ENCODE results near the gene RASGRP2.

The RASGRP2 gene

GRCh38 chr11:64770120-64770519 is 26.2 kb upstream of the RASGRP2 start:
- no peak for DNase-seq

- no peak for DNase-seq
Measured at GRCh38 chr11:64769283-64769682, 25.3 kb upstream of the RASGRP2 start.

GRCh38 chr11:64768300-64768694 is 24.4 kb upstream of the RASGRP2 start:
- DNase-seq: no peak

GRCh38 chr11:64767344-64768299 is 23.7 kb upstream of the RASGRP2 start:
- peak in 1 of 2 donors; percentile 4 for DNase-seq

- DNase-seq: no peak
Measured at GRCh38 chr11:64766881-64767280, 22.9 kb upstream of the RASGRP2 start.

- no peak for DNase-seq
Measured at GRCh38 chr11:64765851-64766665, 22.1 kb upstream of the RASGRP2 start.

GRCh38 chr11:64765291-64765850 is 21.4 kb upstream of the RASGRP2 start:
- DNase-seq: no peak

- no peak for DNase-seq
Measured at GRCh38 chr11:64764753-64765152, 20.8 kb upstream of the RASGRP2 start.

GRCh38 chr11:64764040-64764611 is 20.2 kb upstream of the RASGRP2 start:
- no peak for DNase-seq

- peak in 1 of 2 donors; percentile 34 for DNase-seq
Measured at GRCh38 chr11:64763526-64764039, 19.6 kb upstream of the RASGRP2 start.

- DNase-seq: peak in 1 of 2 donors; percentile 17
Measured at GRCh38 chr11:64762674-64763525, 19.0 kb upstream of the RASGRP2 start.

- DNase-seq: no peak
Measured at GRCh38 chr11:64762277-64762673, 18.3 kb upstream of the RASGRP2 start.

GRCh38 chr11:64760759-64761420 is 16.9 kb upstream of the RASGRP2 start:
- no peak for DNase-seq

GRCh38 chr11:64759722-64760719 is 16.1 kb upstream of the RASGRP2 start, which contains the start of gene PYGM:
Gene PYGM, minus strand, starts transcription at chr11:64759974. Its CDS starts 76 bp downstream, at chr11:64759898.
- peak in 1 of 2 donors; percentile 51 for DNase-seq

GRCh38 chr11:64759131-64759721 is 15.3 kb upstream of the RASGRP2 start:
- DNase-seq: no peak

GRCh38 chr11:64758330-64759079 is 14.6 kb upstream of the RASGRP2 start:
- no peak for DNase-seq

GRCh38 chr11:64757549-64758329 is 13.8 kb upstream of the RASGRP2 start:
- DNase-seq: no peak
